Measurements from ENCODE around the gene TUBB3. TPM values are rescaled to one million over a fixed set of nuclear protein-coding genes. Genes with fewer than 3 reads are reported as not detected.

Gene TUBB3
- total and polyA plus RNA-seq, 9 of the 15 experiments (the other 6 are each of a cell fraction or from before 2014, with no cell fraction given) = 0.18 to 12.5 (median 5.0) TPM

- TF ChIP-seq REST (IDR thresholded peaks at IDR 0.05; ENCODE audit: borderline replicate concordance) (no peak), REST (CRISPR knock-in tag; IDR thresholded peaks at IDR 0.05; ENCODE audit: low read depth) (no peak), DMBX1 (CRISPR knock-in tag; IDR thresholded peaks at IDR 0.05; ENCODE audit: borderline replicate concordance) (no peak), LARP7 (IDR thresholded peaks at IDR 0.05) (no peak), FIP1L1 (IDR thresholded peaks at IDR 0.05; ENCODE audit: low read depth, low read length, poor library complexity, severe bottlenecking) (peak; percentile 81), ZNF830 (CRISPR knock-in tag; IDR thresholded peaks at IDR 0.05) (no peak), ZNF354B (CRISPR knock-in tag; IDR thresholded peaks at IDR 0.05) (no peak), ZBTB1 (CRISPR knock-in tag; IDR thresholded peaks at IDR 0.05; ENCODE audit: borderline replicate concordance, low read depth) (no peak), ELF1 (tag; IDR thresholded peaks at IDR 0.05) (no peak), LEF1 (IDR thresholded peaks at IDR 0.05) (peak; percentile 94), POU5F1 (IDR thresholded peaks at IDR 0.05; ENCODE audit: borderline replicate concordance, low read depth, low read length, partially characterized antibody) (no peak), ARID2 (IDR thresholded peaks at IDR 0.05) (no peak), RFX1 (IDR thresholded peaks at IDR 0.05) (no peak), ZNF121 (CRISPR knock-in tag; conservative IDR thresholded peaks at IDR 0.05) (no peak), ZNF175 (CRISPR knock-in tag; IDR thresholded peaks at IDR 0.05; ENCODE audit: low read depth) (no peak), NCOA6 (IDR thresholded peaks at IDR 0.05) (no peak), HINFP (tag; conservative IDR thresholded peaks at IDR 0.05; ENCODE audit: low read depth) (no peak)
- TF ChIP-seq, protein P1, sequence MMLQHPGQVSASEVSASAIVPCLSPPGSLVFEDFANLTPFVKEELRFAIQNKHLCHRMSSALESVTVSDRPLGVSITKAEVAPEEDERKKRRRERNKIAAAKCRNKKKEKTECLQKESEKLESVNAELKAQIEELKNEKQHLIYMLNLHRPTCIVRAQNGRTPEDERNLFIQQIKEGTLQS (IDR thresholded peaks at IDR 0.05) = no peak
- TF ChIP-seq, protein P1 (CRISPR knock-in tag; conservative IDR thresholded peaks at IDR 0.05) = 0 out of 2 replicates have a peak, but pooled peaks have one; percentile 34
These were observed 5.2 kb upstream of the TUBB3 start (continued) for GRCh38 chr16:89917773-89918452.

Data from K562 (cell line).